GM18519 (cell line): ENCODE results near the gene LSR.
"Not testable (repeated sequence)": the region's sequence is repeated elsewhere in the genome, so short reads cannot be mapped to it uniquely, and the experiment has no call there.

Source experiments
- ATAC-seq: cut with Tn5 transposase; IDR thresholded peaks from one replicate; pipeline ENCODE4 v1.9.1; 2021; ENCODE audit warnings: mild to moderate bottlenecking, moderate library complexity; ENCODE audit not compliant: unreplicated experiment, low FRiP score

Gene LSR

GRCh38 chr19:35217649-35217990, 31.2 kb upstream of the LSR start:
- no peak for ATAC-seq

GRCh38 chr19:35219008-35219407, 29.8 kb upstream of the LSR start:
- ATAC-seq: no peak

- no peak for ATAC-seq
Observed at GRCh38 chr19:35220315-35220921, 28.4 kb upstream of the LSR start.

GRCh38 chr19:35220973-35221590, 27.7 kb upstream of the LSR start:
- not testable (repeated sequence) for ATAC-seq

GRCh38 chr19:35222373-35223015, 26.3 kb upstream of the LSR start:
- no peak for ATAC-seq

- no peak for ATAC-seq
Observed at GRCh38 chr19:35223084-35223790, 25.6 kb upstream of the LSR start.

- ATAC-seq: no peak
Observed at GRCh38 chr19:35223862-35224505, 24.8 kb upstream of the LSR start.

- no peak for ATAC-seq
Observed at GRCh38 chr19:35224681-35225571, 23.9 kb upstream of the LSR start.

- no peak for ATAC-seq
Observed at GRCh38 chr19:35225951-35226350, 22.9 kb upstream of the LSR start.

GRCh38 chr19:35226748-35227147, 22.1 kb upstream of the LSR start:
- ATAC-seq: no peak

GRCh38 chr19:35228177-35228930, 20.4 kb upstream of the LSR start, which contains the start of gene FAM187B:
TSS of gene FAM187B (minus strand) at chr19:35228739. CDS start at chr19:35228680, 59 bp downstream.
- no peak for ATAC-seq

- ATAC-seq: no peak
Observed at GRCh38 chr19:35229601-35230000, 19.2 kb upstream of the LSR start.

GRCh38 chr19:35231956-35232645, 16.7 kb upstream of the LSR start:
- no peak for ATAC-seq

- no peak for ATAC-seq
Observed at GRCh38 chr19:35232912-35233311, 15.9 kb upstream of the LSR start.

GRCh38 chr19:35236638-35237400, 12.0 kb upstream of the LSR start:
- ATAC-seq: no peak

GRCh38 chr19:35239597-35239996, 9.2 kb upstream of the LSR start:
- not testable (repeated sequence) for ATAC-seq

GRCh38 chr19:35240327-35240726, 8.5 kb upstream of the LSR start:
- ATAC-seq: no peak

- no peak for ATAC-seq
Observed at GRCh38 chr19:35241417-35241816, 7.4 kb upstream of the LSR start.
